ENCODE measurements around the gene DOK7.

The DOK7 gene

GRCh38 chr4:3427706-3428446, 35.2 kb upstream of the DOK7 start:
- no peak for DNase-seq (ENCODE audit: low spot score)

- no peak for DNase-seq (ENCODE audit: low spot score)
Observed at GRCh38 chr4:3429651-3430050, 33.5 kb upstream of the DOK7 start.

- no peak for DNase-seq (ENCODE audit: low spot score)
Observed at GRCh38 chr4:3430524-3430923, 32.6 kb upstream of the DOK7 start.

- DNase-seq (ENCODE audit: low spot score), result no peak
Observed at GRCh38 chr4:3431446-3431993, 31.6 kb upstream of the DOK7 start.

GRCh38 chr4:3432381-3432790, 30.7 kb upstream of the DOK7 start:
- no peak for DNase-seq (ENCODE audit: low spot score)

- no peak for DNase-seq (ENCODE audit: low spot score)
Observed at GRCh38 chr4:3433138-3433869, 29.8 kb upstream of the DOK7 start.

- no peak for DNase-seq (ENCODE audit: low spot score)
Observed at GRCh38 chr4:3434881-3435685, 28.0 kb upstream of the DOK7 start.

GRCh38 chr4:3435686-3435956, 27.5 kb upstream of the DOK7 start:
- DNase-seq (ENCODE audit: low spot score), result no peak

GRCh38 chr4:3436048-3436797, 26.9 kb upstream of the DOK7 start:
- no peak for DNase-seq (ENCODE audit: low spot score)

GRCh38 chr4:3436798-3437581, 26.1 kb upstream of the DOK7 start:
- no peak for DNase-seq (ENCODE audit: low spot score)

- DNase-seq (ENCODE audit: low spot score), result no peak
Observed at GRCh38 chr4:3437582-3437936, 25.5 kb upstream of the DOK7 start.

- no peak for DNase-seq (ENCODE audit: low spot score)
Observed at GRCh38 chr4:3437998-3438846, 24.9 kb upstream of the DOK7 start.

GRCh38 chr4:3438847-3439180, 24.3 kb upstream of the DOK7 start:
- no peak for DNase-seq (ENCODE audit: low spot score)

GRCh38 chr4:3439391-3439790, 23.7 kb upstream of the DOK7 start:
- no peak for DNase-seq (ENCODE audit: low spot score)

- no peak for DNase-seq (ENCODE audit: low spot score)
Observed at GRCh38 chr4:3440011-3440410, 23.1 kb upstream of the DOK7 start.

GRCh38 chr4:3440979-3441500, 22.1 kb upstream of the DOK7 start:
- DNase-seq (ENCODE audit: low spot score), result no peak

- DNase-seq (ENCODE audit: low spot score), result peak; percentile 82
Observed at GRCh38 chr4:3441501-3442459, 21.3 kb upstream of the DOK7 start, which contains the start of gene HGFAC. Gene HGFAC, plus strand, starts transcription at chr4:3441968. Its CDS starts 34 bp downstream, at chr4:3442002.

- DNase-seq (ENCODE audit: low spot score), result no peak
Observed at GRCh38 chr4:3442460-3442958, 20.6 kb upstream of the DOK7 start.

Measured in HuH-7.5 (cell line).